ENCODE measurements around the gene ZNF444.

DNA sequence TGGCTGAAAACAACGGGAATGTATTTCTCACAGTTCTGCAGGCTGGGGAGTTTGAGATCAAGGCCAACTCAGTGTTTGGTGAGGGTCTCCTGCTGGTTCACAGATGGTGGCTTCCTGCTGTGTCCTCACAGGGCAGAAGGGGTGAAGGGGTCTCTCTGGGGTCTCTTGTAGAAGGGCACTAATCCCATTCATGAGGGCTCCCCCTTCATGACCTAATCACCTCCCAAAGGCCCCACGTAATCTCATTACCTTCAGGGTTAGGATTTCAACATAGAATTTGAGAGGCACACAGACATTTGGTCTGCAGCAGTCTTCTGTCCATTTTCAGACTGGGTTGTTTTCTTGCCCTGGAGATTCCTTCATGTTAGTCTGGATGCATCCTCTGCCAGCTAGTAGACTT, 11.6 kb downstream of the ZNF444 start:
- no peak for TF ChIP-seq POLR2A (IDR thresholded peaks at IDR 0.05; ENCODE audit: low read depth)
- TF ChIP-seq, protein P1, sequence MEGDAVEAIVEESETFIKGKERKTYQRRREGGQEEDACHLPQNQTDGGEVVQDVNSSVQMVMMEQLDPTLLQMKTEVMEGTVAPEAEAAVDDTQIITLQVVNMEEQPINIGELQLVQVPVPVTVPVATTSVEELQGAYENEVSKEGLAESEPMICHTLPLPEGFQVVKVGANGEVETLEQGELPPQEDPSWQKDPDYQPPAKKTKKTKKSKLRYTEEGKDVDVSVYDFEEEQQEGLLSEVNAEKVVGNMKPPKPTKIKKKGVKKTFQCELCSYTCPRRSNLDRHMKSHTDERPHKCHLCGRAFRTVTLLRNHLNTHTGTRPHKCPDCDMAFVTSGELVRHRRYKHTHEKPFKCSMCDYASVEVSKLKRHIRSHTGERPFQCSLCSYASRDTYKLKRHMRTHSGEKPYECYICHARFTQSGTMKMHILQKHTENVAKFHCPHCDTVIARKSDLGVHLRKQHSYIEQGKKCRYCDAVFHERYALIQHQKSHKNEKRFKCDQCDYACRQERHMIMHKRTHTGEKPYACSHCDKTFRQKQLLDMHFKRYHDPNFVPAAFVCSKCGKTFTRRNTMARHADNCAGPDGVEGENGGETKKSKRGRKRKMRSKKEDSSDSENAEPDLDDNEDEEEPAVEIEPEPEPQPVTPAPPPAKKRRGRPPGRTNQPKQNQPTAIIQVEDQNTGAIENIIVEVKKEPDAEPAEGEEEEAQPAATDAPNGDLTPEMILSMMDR (IDR thresholded peaks at IDR 0.05): no peak

Measured in esophagus muscularis mucosa (tissue), 3 donors.